H1 (cell line): Measurements from ENCODE around the gene SCMH1. TPM values are rescaled to one million over a fixed set of nuclear protein-coding genes. Genes with fewer than 3 reads are reported as not detected.

ENCODE experiments used
- CTCF ChIA-PET: fragments of 300-600 bp; sonication (Branson Sonifier 250); formaldehyde crosslinking; loops from one replicate; lab custom pipeline; 2021; ENCODE audit not compliant: partially characterized antibody; lab: Charles Lee
- POLR2A ChIA-PET: fragments of 300-600 bp; sonication (Branson Sonifier 250); formaldehyde crosslinking; loops from one replicate; lab custom pipeline; 2021; ENCODE audit warnings: inconsistent platforms; ENCODE audit not compliant: partially characterized antibody; lab: Charles Lee
- DNase-seq, 2 experiments: peaks; one replicate each; pipeline versions ENCODE4 v3.0.0 to v3.0.0-alpha.2; 2010 to 2022; ENCODE audit warnings: low spot score in 2 of 2, low read depth in 1 of 2, mixed read lengths in 1 of 2
- FAIRE-seq: peaks from 2 replicates; lab custom pipeline; 2011; peaks lifted over from hg19 to GRCh38; lab: Jason Lieb, UNC
- H2AFZ ChIP-seq: 2 replicates; pipeline ENCODE4 v1.8.1; 2012; ENCODE audit warnings: low read length, inconsistent platforms
- H2AK5ac ChIP-seq: 2 replicates; pipeline ENCODE4 v1.6.1; 2013; ENCODE audit warnings: low read depth, low read length
- H2BK120ac ChIP-seq: replicated peaks from 2 replicates; pipeline ENCODE3; 2013; ENCODE audit warnings: low read depth, low read length, inconsistent platforms
- H2BK12ac ChIP-seq: 2 replicates; pipeline ENCODE4 v1.6.1; 2013; ENCODE audit warnings: low read depth, low read length
- H2BK15ac ChIP-seq: 2 replicates; pipeline ENCODE4 v1.6.1; 2013; ENCODE audit warnings: low read length
- H2BK20ac ChIP-seq: 2 replicates; pipeline ENCODE4 v1.6.1; 2013; ENCODE audit warnings: low read length
- H2BK5ac ChIP-seq: 2 replicates; pipeline ENCODE4 v1.6.1; 2013; ENCODE audit warnings: low read depth, low read length
- H3K14ac ChIP-seq: 2 replicates; pipeline ENCODE4 v1.6.1; 2013; ENCODE audit warnings: inconsistent platforms; ENCODE audit not compliant: insufficient read length
- H3K18ac ChIP-seq: 2 replicates; pipeline ENCODE4 v1.6.1; 2013; ENCODE audit warnings: low read length; ENCODE audit errors: extremely low read depth
- H3K23ac ChIP-seq: 2 replicates; pipeline ENCODE4 v1.6.1; 2013; ENCODE audit warnings: inconsistent platforms; ENCODE audit not compliant: insufficient read length
- H3K23me2 ChIP-seq: 2 replicates; pipeline ENCODE4 v1.6.1; 2013; ENCODE audit warnings: low read depth, low read length
- H3K27ac ChIP-seq: 2 replicates; pipeline ENCODE4 v1.6.1; 2011; ENCODE audit warnings: low read depth, low read length, inconsistent platforms
- H3K27me3 ChIP-seq, 4 experiments: replicated peaks in 1 of 4; 1 replicate in 1 of 4; 2 replicates in 3 of 4; pipeline versions ENCODE4 v1.6.1 to v1.8.1; 2011 to 2013; ENCODE audit warnings: low read length in 3 of 4, mild to moderate bottlenecking in 3 of 4, inconsistent platforms in 2 of 4, mixed read lengths in 2 of 4, moderate library complexity in 1 of 4; ENCODE audit not compliant: control insufficient read depth in 3 of 4, insufficient read depth in 3 of 4; ENCODE audit errors: extremely low read depth in 1 of 4
- H3K36me3 ChIP-seq, 4 experiments: 2 replicates each; pipeline versions ENCODE4 v1.6.1 to v1.8.1; 2011 to 2013; ENCODE audit warnings: mild to moderate bottlenecking in 4 of 4, low read length in 3 of 4, moderate library complexity in 2 of 4, control low read depth in 1 of 4, inconsistent platforms in 1 of 4; ENCODE audit not compliant: insufficient read depth in 4 of 4, control insufficient read depth in 2 of 4
- H3K4ac ChIP-seq: replicated peaks from 2 replicates; pipeline ENCODE3; 2013; ENCODE audit warnings: low read length, low read depth, mixed read lengths, inconsistent platforms; ENCODE audit not compliant: insufficient read length
- H3K4me1 ChIP-seq, 4 experiments: replicated peaks in 1 of 4; 1 replicate in 1 of 4; 2 replicates in 3 of 4; pipeline versions ENCODE4 v1.6.1 to v1.8.1; 2011 to 2013; ENCODE audit warnings: low read length in 3 of 4, inconsistent platforms in 2 of 4, mixed read lengths in 1 of 4; ENCODE audit not compliant: insufficient read depth in 4 of 4, control insufficient read depth in 3 of 4
- H3K4me2 ChIP-seq, 2 experiments: 2 replicates each; pipeline versions ENCODE4 v1.6.1 to v1.8.1; 2011 to 2013; ENCODE audit warnings: low read depth in 2 of 2, low read length in 2 of 2, control low read depth in 1 of 2, inconsistent platforms in 1 of 2, mild to moderate bottlenecking in 1 of 2; ENCODE audit not compliant: insufficient read depth in 1 of 2
- H3K4me3 ChIP-seq, 4 experiments: fragments of 200-600, 300-600 bp in 1 of 4; sonication (generic), shearing (Covaris generic), sonication (Bioruptor Twin) in 1 of 4; 2 replicates each; pipeline versions ENCODE4 v1.5.1 to v1.8.1; 2011 to 2016; ENCODE audit warnings: low read length in 4 of 4, low read depth in 3 of 4, control low read depth in 2 of 4, inconsistent platforms in 2 of 4, mild to moderate bottlenecking in 2 of 4, mixed read lengths in 1 of 4, moderate library complexity in 1 of 4; ENCODE audit not compliant: insufficient read depth in 2 of 4; ENCODE audit errors: extremely low read depth in 1 of 4
- H3K56ac ChIP-seq: replicated peaks from 2 replicates; pipeline ENCODE3; 2013; ENCODE audit warnings: low read depth, mild to moderate bottlenecking, mixed read lengths, low read length, inconsistent platforms; ENCODE audit not compliant: insufficient read length
- H3K79me1 ChIP-seq: 2 replicates; pipeline ENCODE4 v1.6.1; 2013; ENCODE audit warnings: low read depth, low read length, control low read depth
- H3K79me2 ChIP-seq, 2 experiments: 2 replicates each; pipeline versions ENCODE4 v1.6.1 to v1.8.1; 2012 to 2013; ENCODE audit warnings: low read length in 2 of 2, mild to moderate bottlenecking in 2 of 2, inconsistent platforms in 1 of 2; ENCODE audit not compliant: insufficient read depth in 2 of 2, control insufficient read depth in 1 of 2
- H3K9ac ChIP-seq, 4 experiments: replicated peaks in 1 of 4; 1 replicate in 1 of 4; 2 replicates in 3 of 4; pipeline versions ENCODE4 v1.6.1 to v1.8.1; 2011 to 2013; ENCODE audit warnings: low read depth in 3 of 4, low read length in 3 of 4, control low read depth in 2 of 4, mild to moderate bottlenecking in 2 of 4, moderate library complexity in 2 of 4, inconsistent platforms in 1 of 4; ENCODE audit errors: extremely low read depth in 1 of 4
- H3K9me3 ChIP-seq, 2 experiments: 2 replicates each; pipeline versions ENCODE4 v1.6.1 to v1.8.1; 2012 to 2013; ENCODE audit warnings: mild to moderate bottlenecking in 2 of 2, moderate library complexity in 2 of 2, control low read depth in 1 of 2, inconsistent platforms in 1 of 2, low read depth in 1 of 2, low read length in 1 of 2, mixed read lengths in 1 of 2; ENCODE audit not compliant: insufficient read depth in 2 of 2
- H4K20me1 ChIP-seq, 2 experiments: replicated peaks in 1 of 2; 2 replicates each; pipeline versions ENCODE3 to v1.8.1; 2011 to 2013; ENCODE audit warnings: inconsistent platforms in 2 of 2, low read length in 2 of 2, mild to moderate bottlenecking in 1 of 2; ENCODE audit not compliant: insufficient read depth in 2 of 2, control insufficient read depth in 1 of 2
- H4K5ac ChIP-seq: 2 replicates; pipeline ENCODE4 v1.6.1; 2013; ENCODE audit warnings: low read length, low read depth, mixed read lengths, inconsistent platforms; ENCODE audit not compliant: insufficient read length
- H4K8ac ChIP-seq: 2 replicates; pipeline ENCODE4 v1.8.0; 2013; ENCODE audit warnings: mild to moderate bottlenecking, moderate library complexity, low read length, inconsistent platforms; ENCODE audit not compliant: insufficient read depth; ENCODE audit errors: extremely low read depth
- H4K91ac ChIP-seq: replicated peaks from 2 replicates; pipeline ENCODE3; 2013; ENCODE audit warnings: low read length, mixed read lengths, inconsistent platforms; ENCODE audit not compliant: insufficient read length
- EGR1 ChIP-seq: IDR thresholded peaks from 2 replicates; pipeline ENCODE4 v1.6.1; 2011; ENCODE audit warnings: low read depth, low read length, borderline replicate concordance
- EZH2 ChIP-seq: fragments of 200-600 bp; sonication (generic); IDR thresholded peaks from 2 replicates; pipeline ENCODE4 v1.7.1; 2012; ENCODE audit warnings: low read depth, mild to moderate bottlenecking, moderate library complexity, low read length, inconsistent platforms; ENCODE audit not compliant: severe bottlenecking
- GABPA ChIP-seq: IDR thresholded peaks from 2 replicates; pipeline ENCODE4 v1.6.1; 2011; ENCODE audit warnings: mild to moderate bottlenecking, low read length, moderate library complexity, borderline replicate concordance; ENCODE audit not compliant: insufficient read depth
- HDAC2 ChIP-seq, 2 experiments: fragments of 300-600 bp in 1 of 2; sonication (generic) in 1 of 2; IDR thresholded peaks; 2 replicates each; pipeline ENCODE4 v1.6.1; 2011 to 2012; ENCODE audit warnings: low read depth in 2 of 2, low read length in 2 of 2, mild to moderate bottlenecking in 2 of 2, moderate library complexity in 2 of 2, borderline replicate concordance in 1 of 2, inconsistent platforms in 1 of 2
- KDM5A ChIP-seq: fragments of 200-600 bp; IDR thresholded peaks from 2 replicates; pipeline ENCODE4 v1.7.1; 2012; ENCODE audit warnings: mild to moderate bottlenecking, low read length, inconsistent platforms, mixed read lengths
- PHF8 ChIP-seq: fragments of 200-600 bp; sonication (generic); conservative IDR thresholded peaks from 2 replicates; pipeline ENCODE4 v1.7.1; 2012; ENCODE audit warnings: low read depth, mild to moderate bottlenecking, inconsistent platforms, low read length, moderate library complexity
- POU5F1 ChIP-seq: IDR thresholded peaks from 2 replicates; pipeline ENCODE4 v1.6.1; 2011; ENCODE audit warnings: low read depth, mild to moderate bottlenecking, low read length, moderate library complexity
- SRF ChIP-seq: IDR thresholded peaks from 2 replicates; pipeline ENCODE4 v1.6.1; 2011; ENCODE audit warnings: mild to moderate bottlenecking, low read depth, low read length, moderate library complexity
- YY1 ChIP-seq: IDR thresholded peaks from 2 replicates; pipeline ENCODE4 v1.6.1; 2011; ENCODE audit warnings: low read depth, mild to moderate bottlenecking, low read length
- WGBS, 2 experiments: shearing (Covaris generic) in 1 of 2; methylation state at CpG; one replicate each; pipeline versions ENCODE4 v1.1.6 to v1.1.7; 2013 to 2015; ENCODE audit warnings: low lambda C conversion rate in 2 of 2, mixed read lengths in 2 of 2, inconsistent platforms in 1 of 2, low coverage in 1 of 2, missing lambda C conversion rate in 1 of 2; ENCODE audit not compliant: insufficient replicate concordance in 2 of 2, insufficient coverage in 1 of 2, insufficient read length in 1 of 2; ENCODE audit errors: extremely low coverage in 1 of 2, missing lambda C conversion rate in 1 of 2; 5-methylcytosine and 5-hydroxymethylcytosine counted together
- polyA plus RNA-seq, 7 experiments: library from polyadenylated mRNA; depleted of rRNA in 3 of 7; stranded (reverse) in 5 of 7; unstranded in 2 of 7; fragments of >200 nt in 5 of 7; fragments of 200-250 nt in 2 of 7; gene quantifications; 1 replicate in 5 of 7; 2 replicates in 1 of 7; 4 replicates in 1 of 7; pipeline versions ENCODE4 v1.2.1 to v1.2.3, GENCODE V29; 2011 to 2013; ENCODE audit warnings: missing spikeins in 2 of 7, mixed read lengths in 2 of 7
- total RNA-seq: library from RNA; stranded (reverse); fragmentation: NEBNext Ultra II Directional; extraction: Animal tissue kit (Norgen Biotek cat#: 25700); gene quantifications from 2 replicates; pipeline ENCODE4 v1.2.1, GENCODE V29; 2021

Gene SCMH1
- total and polyA plus RNA-seq, 2 of the 8 experiments (the other 6 are each of a cell fraction or from before 2014, with no cell fraction given): 16.6 to 30.7 TPM

- DNase-seq: no peak
- H2BK20ac ChIP-seq: no peak overlapping the region
- no peak for FAIRE-seq
- H3K27ac ChIP-seq: no peak overlapping the region
- TF ChIP-seq PHF8: no peak
- TF ChIP-seq SRF: no peak
- no peak for TF ChIP-seq HDAC2 (IDR thresholded peaks at IDR 0.05; ENCODE audit: borderline replicate concordance in 1 of 2, low read depth in 2 of 2, low read length in 2 of 2)
- TF ChIP-seq EZH2: no peak
- no peak for TF ChIP-seq GABPA
- no peak for TF ChIP-seq KDM5A
- no peak for TF ChIP-seq POU5F1
- no peak for TF ChIP-seq YY1
- no peak for TF ChIP-seq EGR1
- TF ChIP-seq, all 59 proteins: peak for 0
- no peak overlapping the region for H3K4me3 ChIP-seq
- H2BK15ac ChIP-seq: no peak overlapping the region
- H4K8ac ChIP-seq: no peak overlapping the region
- no peak overlapping the region for H3K23ac ChIP-seq
- H3K56ac ChIP-seq: no peak overlapping the region
- peaks cover 12 to 27% of the 10 kb centered on the region in 2 experiments for H4K20me1 ChIP-seq
- H3K23me2 ChIP-seq: peaks cover 10% of the 10 kb centered on the region; the same call in 1 of the 2 replicates
- no peak overlapping the region for H3K14ac ChIP-seq
- H3K18ac ChIP-seq: no peak overlapping the region
- H3K79me2 ChIP-seq: peaks cover 17 to 61% of the 10 kb centered on the region in 2 experiments
- H2AFZ ChIP-seq: no peak overlapping the region
- H3K4me1 ChIP-seq: peaks cover 4 to 11% (median 4%) of the 10 kb centered on the region in 4 experiments; a peak in 5 of 7 replicates
- POLR2A ChIA-PET: interaction anchor here (1.2 to 9.6 kb wide), 2 partner anchors 12 to 19 kb away, joined by 4 to 49 read pairs; no protein-coding TSS in a partner anchor
- no peaks in the 10 kb centered on the region for H3K9me3 ChIP-seq
- H3K4ac ChIP-seq: no peak overlapping the region
- H3K9ac ChIP-seq: no peak overlapping the region
- H3K36me3 ChIP-seq: peaks cover 36 to 60% (median 57%) of the 10 kb centered on the region in 4 experiments
- H2AK5ac ChIP-seq: no peak overlapping the region
- H2BK5ac ChIP-seq: no peak overlapping the region
- H3K79me1 ChIP-seq: no peaks in the 10 kb centered on the region
- no peak overlapping the region for H4K91ac ChIP-seq
- H4K5ac ChIP-seq: no peak overlapping the region
- no peak overlapping the region for H3K4me2 ChIP-seq
- WGBS, 2 experiments: 86% methylated on average over 2 of the region's 2 CpGs; no CpG with 5 or more reads in 1 of the 2 experiments
- CTCF ChIA-PET: interaction anchor here (1.0 kb wide), 1 partner anchor 11 kb away, joined by 3 read pairs; no protein-coding TSS in a partner anchor
- no peak overlapping the region for H2BK12ac ChIP-seq
- H2BK120ac ChIP-seq: no peak overlapping the region
- no peaks in the 10 kb centered on the region for H3K27me3 ChIP-seq
Measured at GRCh38 chr1:40984066-40984465, 258.0 kb downstream of the SCMH1 start.
